GM12865 (cell line): Measurements from ENCODE around the gene ABCA12.

ENCODE experiments used
- DNase-seq: peaks from one replicate; pipeline ENCODE4 v3.0.0; 2010; ENCODE audit warnings: low read depth
- H3K4me3 ChIP-seq: 2 replicates; pipeline ENCODE4 v1.5.1; 2011; ENCODE audit warnings: mild to moderate bottlenecking, low read depth, low read length, control low read depth
- CTCF ChIP-seq: IDR thresholded peaks from 2 replicates; pipeline ENCODE4 v1.5.1; 2011; ENCODE audit warnings: low read length, control low read depth, low read depth, inconsistent platforms; ENCODE audit not compliant: insufficient read depth; ENCODE audit errors: missing control alignments

Gene ABCA12

GRCh38 chr2:215052404-215052803 is 86.0 kb downstream of the ABCA12 start:
- no peak for TF ChIP-seq CTCF
- DNase-seq: no peak

GRCh38 chr2:215049341-215049740 is 89.1 kb downstream of the ABCA12 start:
- H3K4me3 ChIP-seq: no peak overlapping the region
- no peak for TF ChIP-seq CTCF
- DNase-seq: no peak

More at GRCh38 chr2:215052404-215052803, 86.0 kb downstream of the ABCA12 start:
- no peak overlapping the region for H3K4me3 ChIP-seq

- no peak overlapping the region for H3K4me3 ChIP-seq
- DNase-seq: no peak
- no peak for TF ChIP-seq CTCF
These were observed 100.0 kb downstream of the ABCA12 start for GRCh38 chr2:215038421-215038820.

- no peak for DNase-seq
- H3K4me3 ChIP-seq: no peak overlapping the region
- no peak for TF ChIP-seq CTCF
These were observed 102.1 kb downstream of the ABCA12 start for GRCh38 chr2:215036314-215036713.

- no peak for TF ChIP-seq CTCF
- H3K4me3 ChIP-seq: no peak overlapping the region
- no peak for DNase-seq
These were observed 104.3 kb downstream of the ABCA12 start for GRCh38 chr2:215034154-215034553.

GRCh38 chr2:215032153-215032552 is 106.3 kb downstream of the ABCA12 start:
- TF ChIP-seq CTCF: no peak
- no peak for DNase-seq

GRCh38 chr2:215031321-215031720 is 107.1 kb downstream of the ABCA12 start:
- TF ChIP-seq CTCF: no peak
- H3K4me3 ChIP-seq: no peak overlapping the region
- no peak for DNase-seq

More at GRCh38 chr2:215032153-215032552, 106.3 kb downstream of the ABCA12 start:
- no peak overlapping the region for H3K4me3 ChIP-seq
